Natural killer cell (primary cell): ENCODE measurements around the gene SLX4IP. TPM values are rescaled to one million over a fixed set of nuclear protein-coding genes. Genes with fewer than 3 reads are reported as not detected.
A peak's percentile ranks its signal among the peaks of the same experiment; 100 is the strongest.

Experiments
- ATAC-seq, 3 donors: fragments of 150-1000 bp in 2 of 3; fragments of 200-7000 bp in 1 of 3; cut with Tn5 transposase; 1 replicate in 1 of 3; 2 replicates in 2 of 3; pipeline ENCODE4 v1.10.0; 2021; ENCODE audit warnings: mild to moderate bottlenecking in 2 of 3, moderate library complexity in 2 of 3
- DNase-seq, 2 donors: peaks; one replicate each; pipeline versions ENCODE4 v3.0.0 to v3.0.0-alpha.2; 2013 to 2021; ENCODE audit warnings: mixed read lengths in 1 of 2
- H3K27ac ChIP-seq: one replicate; pipeline ENCODE4 v1.5.1; 2013; ENCODE audit warnings: mild to moderate bottlenecking, low read length
- H3K27me3 ChIP-seq: one replicate; pipeline ENCODE4 v1.6.1; 2013; ENCODE audit warnings: low read length; ENCODE audit not compliant: control insufficient read depth, insufficient read depth
- H3K36me3 ChIP-seq: one replicate; pipeline ENCODE4 v1.6.1; 2013; ENCODE audit warnings: low read length; ENCODE audit not compliant: control insufficient read depth, insufficient read depth
- H3K4me1 ChIP-seq: one replicate; pipeline ENCODE4 v1.6.1; 2013; ENCODE audit warnings: low read length; ENCODE audit not compliant: control insufficient read depth, insufficient read depth
- H3K4me3 ChIP-seq: one replicate; pipeline ENCODE4 v1.5.1; 2013; ENCODE audit warnings: low read length
- H3K9me3 ChIP-seq: one replicate; pipeline ENCODE4 v1.6.1; 2013; ENCODE audit warnings: low read length; ENCODE audit not compliant: control insufficient read depth, insufficient read depth
- H3K27ac Mint-ChIP-seq, 2 donors: one replicate each; pipeline ENCODE4 v1.8.0; 2022; ENCODE audit warnings: mild to moderate bottlenecking in 2 of 2, mixed read lengths in 2 of 2, moderate library complexity in 1 of 2
- H3K27me3 Mint-ChIP-seq, 2 donors: one replicate each; pipeline ENCODE4 v1.8.0; 2022; ENCODE audit warnings: low read depth in 2 of 2, mixed read lengths in 2 of 2
- H3K36me3 Mint-ChIP-seq: one replicate; pipeline ENCODE4 v1.8.0; 2022; ENCODE audit warnings: mixed read lengths
- H3K4me1 Mint-ChIP-seq, 2 donors: one replicate each; pipeline ENCODE4 v1.8.0; 2022; ENCODE audit warnings: mixed read lengths in 2 of 2
- H3K4me3 Mint-ChIP-seq: one replicate; pipeline ENCODE4 v1.8.0; 2022; ENCODE audit warnings: mild to moderate bottlenecking, moderate library complexity, mixed read lengths
- H3K9me3 Mint-ChIP-seq, 2 donors: one replicate each; pipeline ENCODE4 v1.8.0; 2022; ENCODE audit warnings: mixed read lengths in 2 of 2
- WGBS: methylation state at CpG from one replicate; pipeline ENCODE4 v1.1.7; 2013; ENCODE audit warnings: missing lambda C conversion rate; ENCODE audit not compliant: insufficient coverage; 5-methylcytosine and 5-hydroxymethylcytosine counted together
- intact Hi-C: fragments of 100-400 bp; cut with micrococcal nuclease; formaldehyde crosslinking; loops from one replicate; pipeline ENCODE4 v1.14.2; 2022
- total RNA-seq, 4 donors: library from RNA; stranded (reverse); fragments of 120-200 nt in 1 of 4; gene quantifications; one replicate each; pipeline versions ENCODE4 v1.2.3 to v1.2.4, GENCODE V29; 2013 to 2022
- TF ChIP-seq, protein P1 (sequence below): fragments of 200-600 bp; IDR thresholded peaks from one replicate; pipeline ENCODE4 v1.8.0; 2022; ENCODE audit warnings: antibody characterized with exemption

SLX4IP gene
- total RNA-seq, 3 donors from 2014 or later (not counting 1 experiment from before 2014, with no cell fraction given), result 2.9 to 5.5 (median 5.2) TPM

DNA sequence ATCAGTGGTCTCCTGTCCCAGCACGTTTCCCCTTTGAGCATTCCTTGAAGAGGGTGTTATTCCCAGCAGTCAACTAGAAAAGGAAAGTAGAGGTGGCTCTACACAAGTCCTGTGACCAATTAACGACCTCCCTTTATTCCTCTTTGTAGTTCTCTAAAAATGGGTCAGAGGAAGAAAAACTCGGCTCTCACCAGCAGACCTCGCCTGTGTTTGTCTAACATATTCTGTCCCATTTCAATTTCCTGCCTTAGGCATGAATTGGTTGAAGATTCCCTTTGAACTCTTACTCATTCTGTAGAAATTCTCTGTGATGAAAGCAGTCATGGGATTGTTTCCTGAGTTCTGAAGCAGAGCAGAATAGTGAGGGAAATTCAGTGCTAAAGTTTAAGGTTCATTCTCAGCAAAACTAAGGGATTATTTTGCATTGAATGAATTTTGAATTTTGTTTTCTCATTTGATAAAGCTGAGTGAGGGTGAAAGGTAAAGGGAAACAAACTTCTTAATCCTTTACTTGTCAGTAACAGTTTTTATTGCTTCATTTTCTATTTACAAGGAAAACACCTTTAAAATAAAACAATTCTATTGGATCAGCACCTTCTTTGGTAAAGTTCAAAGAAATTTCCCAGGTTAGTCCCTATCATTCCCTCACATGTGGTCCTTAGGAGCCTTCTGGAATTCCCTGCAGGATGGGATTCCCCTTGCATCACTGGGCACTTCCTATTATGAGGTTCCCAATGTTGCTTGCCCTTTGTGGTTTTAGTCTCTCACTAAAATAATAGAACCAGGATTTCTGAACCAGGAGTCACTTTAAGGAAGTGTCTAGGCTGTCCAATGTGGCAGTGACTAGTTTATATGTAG lies 105.8 kb downstream of the SLX4IP start:
- Mint-ChIP-seq H3K36me3 (no peaks in the 10 kb centered on the region), H3K4me1 (peaks cover 26 to 33% of the 10 kb centered on the region in 2 donors), H3K27me3 (no peaks in the 10 kb centered on the region), H3K27ac (peak overlapping the region in 1 of 2 donors; percentile 5), H3K4me3 (no peak overlapping the region), H3K9me3 (no peaks in the 10 kb centered on the region)
- intact Hi-C loops, result no loop called here
- H3K36me3 ChIP-seq, result no peaks in the 10 kb centered on the region
- 23% methylated on average over 4 of the region's 4 CpGs for WGBS
- TF ChIP-seq, protein P1, sequence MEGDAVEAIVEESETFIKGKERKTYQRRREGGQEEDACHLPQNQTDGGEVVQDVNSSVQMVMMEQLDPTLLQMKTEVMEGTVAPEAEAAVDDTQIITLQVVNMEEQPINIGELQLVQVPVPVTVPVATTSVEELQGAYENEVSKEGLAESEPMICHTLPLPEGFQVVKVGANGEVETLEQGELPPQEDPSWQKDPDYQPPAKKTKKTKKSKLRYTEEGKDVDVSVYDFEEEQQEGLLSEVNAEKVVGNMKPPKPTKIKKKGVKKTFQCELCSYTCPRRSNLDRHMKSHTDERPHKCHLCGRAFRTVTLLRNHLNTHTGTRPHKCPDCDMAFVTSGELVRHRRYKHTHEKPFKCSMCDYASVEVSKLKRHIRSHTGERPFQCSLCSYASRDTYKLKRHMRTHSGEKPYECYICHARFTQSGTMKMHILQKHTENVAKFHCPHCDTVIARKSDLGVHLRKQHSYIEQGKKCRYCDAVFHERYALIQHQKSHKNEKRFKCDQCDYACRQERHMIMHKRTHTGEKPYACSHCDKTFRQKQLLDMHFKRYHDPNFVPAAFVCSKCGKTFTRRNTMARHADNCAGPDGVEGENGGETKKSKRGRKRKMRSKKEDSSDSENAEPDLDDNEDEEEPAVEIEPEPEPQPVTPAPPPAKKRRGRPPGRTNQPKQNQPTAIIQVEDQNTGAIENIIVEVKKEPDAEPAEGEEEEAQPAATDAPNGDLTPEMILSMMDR, result no peak
- H3K4me3 ChIP-seq, result no peak overlapping the region
- no peaks in the 10 kb centered on the region for H3K27me3 ChIP-seq
- no peak overlapping the region for H3K27ac ChIP-seq
- H3K9me3 ChIP-seq, result no peaks in the 10 kb centered on the region
- H3K4me1 ChIP-seq, result no peaks in the 10 kb centered on the region
- ATAC-seq (no peak), DNase-seq (no peak)

DNA sequence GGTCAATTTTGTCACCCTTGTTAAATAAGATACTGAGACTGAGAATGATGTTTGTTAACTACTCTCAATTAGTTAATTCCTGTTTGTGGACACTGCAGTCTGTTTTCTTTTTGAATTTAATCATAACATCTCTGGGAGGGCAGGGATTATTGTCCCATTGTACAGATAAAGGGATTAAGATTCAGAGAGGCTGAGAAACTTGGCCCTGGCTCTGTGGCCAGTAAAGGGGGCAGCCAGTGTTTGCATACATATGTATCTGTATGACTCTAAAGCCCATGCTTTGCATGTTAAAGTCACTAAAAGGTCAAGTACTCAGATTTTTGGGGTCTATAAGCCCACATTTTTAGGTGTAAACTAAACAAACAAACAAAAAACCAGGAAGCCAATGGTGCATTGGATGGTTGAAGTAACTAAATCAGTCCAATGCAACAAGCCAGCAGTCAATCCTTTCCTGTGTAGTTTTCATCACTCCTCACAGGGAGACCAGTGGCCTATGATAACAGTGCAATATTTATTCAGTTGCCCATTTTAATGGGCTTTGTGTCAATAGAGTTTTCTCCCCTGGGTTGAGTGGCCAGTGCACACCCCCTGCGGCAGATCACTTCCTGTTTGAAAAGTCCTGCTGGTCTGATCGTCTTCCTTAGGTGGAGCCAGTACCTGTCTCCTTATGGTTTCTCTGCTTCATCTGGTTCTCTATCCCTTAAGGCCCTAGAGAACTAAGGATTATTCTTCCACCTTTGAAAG lies 106.7 kb downstream of the SLX4IP start:
- TF ChIP-seq, protein P1, result no peak
- no peak overlapping the region for H3K27ac Mint-ChIP-seq
- Histone ChIP-seq H3K27me3 (no peaks in the 10 kb centered on the region), H3K36me3 (no peaks in the 10 kb centered on the region), H3K9me3 (no peaks in the 10 kb centered on the region), H3K4me3 (no peak overlapping the region), H3K27ac (no peak overlapping the region), H3K4me1 (no peaks in the 10 kb centered on the region)
- no peak for ATAC-seq
- no peak overlapping the region for H3K4me3 Mint-ChIP-seq
- WGBS, result 72% methylated on average over 2 of the region's 2 CpGs
- intact Hi-C loops, result no loop called here
- DNase-seq, result no peak
- no peaks in the 10 kb centered on the region for H3K27me3 Mint-ChIP-seq
- H3K9me3 Mint-ChIP-seq, result no peaks in the 10 kb centered on the region
- peaks cover 26 to 33% of the 10 kb centered on the region in 2 donors for H3K4me1 Mint-ChIP-seq
- no peaks in the 10 kb centered on the region for H3K36me3 Mint-ChIP-seq

DNA sequence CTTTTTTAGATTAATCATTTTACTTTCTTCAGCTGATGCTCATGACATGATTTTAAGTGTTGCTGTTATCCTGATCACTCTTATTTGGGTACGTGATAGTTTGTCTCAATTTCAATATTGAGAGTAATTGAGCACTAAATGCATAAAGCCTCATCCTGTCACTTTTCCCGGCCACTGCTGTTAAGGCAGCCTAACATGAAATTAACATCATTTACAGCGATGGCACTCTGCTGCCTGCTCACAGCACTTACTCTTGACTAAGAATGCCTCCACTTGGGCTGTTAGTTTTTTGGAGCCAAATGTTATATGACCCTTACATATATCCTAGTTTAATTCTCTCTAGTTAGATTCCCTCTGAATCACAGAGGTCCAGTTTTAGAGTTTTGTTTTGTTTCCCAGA lies 107.3 kb downstream of the SLX4IP start:
- no peak for ATAC-seq
- Mint-ChIP-seq H3K27ac (no peak overlapping the region), H3K4me3 (no peak overlapping the region), H3K9me3 (no peaks in the 10 kb centered on the region), H3K4me1 (peaks cover 29 to 33% of the 10 kb centered on the region in 2 donors), H3K36me3 (no peaks in the 10 kb centered on the region), H3K27me3 (no peaks in the 10 kb centered on the region)
- Histone ChIP-seq H3K4me3 (no peak overlapping the region), H3K4me1 (no peaks in the 10 kb centered on the region), H3K36me3 (no peaks in the 10 kb centered on the region), H3K9me3 (no peaks in the 10 kb centered on the region), H3K27ac (no peak overlapping the region), H3K27me3 (no peaks in the 10 kb centered on the region)
- TF ChIP-seq, protein P1, result no peak
- WGBS, result 97% methylated on average over 3 of the region's 3 CpGs
- no peak for DNase-seq
- intact Hi-C loops, result no loop called here
